Mucosa of gallbladder (tissue), 1 donor: ENCODE measurements around the gene SELPLG. TPM values are rescaled to one million over a fixed set of nuclear protein-coding genes. Genes with fewer than 3 reads are reported as not detected.

ENCODE experiments used
- DNase-seq: peaks from one replicate; pipeline ENCODE4 v3.0.0-alpha.2; 2020; ENCODE audit warnings: low spot score
- total RNA-seq: library from RNA; stranded (reverse); gene quantifications from one replicate; pipeline ENCODE4 v1.2.1, GENCODE V29; 2021
- donor health status: DM: no; HTN: no; CAD: no.

Gene SELPLG
- total RNA-seq, 1 donor from 2014 or later = 22.4 TPM

GRCh38 chr12:108605000-108605689, 28.5 kb downstream of the SELPLG start:
- DNase-seq = no peak

GRCh38 chr12:108604208-108604941, 29.3 kb downstream of the SELPLG start:
- DNase-seq = no peak

- no peak for DNase-seq
These were observed 30.0 kb downstream of the SELPLG start for GRCh38 chr12:108603743-108604142.

- no peak for DNase-seq
These were observed 30.6 kb downstream of the SELPLG start for GRCh38 chr12:108602976-108603704.

- DNase-seq = no peak
These were observed 31.4 kb downstream of the SELPLG start for GRCh38 chr12:108602209-108602705.

GRCh38 chr12:108600702-108601007, 33.0 kb downstream of the SELPLG start:
- no peak for DNase-seq

GRCh38 chr12:108599948-108600701, 33.6 kb downstream of the SELPLG start:
- DNase-seq = no peak

- DNase-seq = no peak
These were observed 34.2 kb downstream of the SELPLG start for GRCh38 chr12:108599541-108599940.

GRCh38 chr12:108598553-108599250, 35.0 kb downstream of the SELPLG start:
- no peak for DNase-seq

GRCh38 chr12:108597559-108598471, 35.9 kb downstream of the SELPLG start, which contains the start of gene TMEM119:
Gene TMEM119 (minus strand): TSS chr12:108598084. CDS start chr12:108592383, 5,701 bp downstream.
- DNase-seq = no peak

GRCh38 chr12:108596854-108597558, 36.7 kb downstream of the SELPLG start:
- DNase-seq = no peak

- DNase-seq = no peak
These were observed 37.7 kb downstream of the SELPLG start for GRCh38 chr12:108595711-108596647.

GRCh38 chr12:108594960-108595710, 38.6 kb downstream of the SELPLG start:
- DNase-seq = no peak

- no peak for DNase-seq
These were observed 39.3 kb downstream of the SELPLG start for GRCh38 chr12:108594323-108594903.

GRCh38 chr12:108592033-108592909, 41.4 kb downstream of the SELPLG start:
- DNase-seq = no peak
